Astrocyte (in vitro differentiated cells and primary cell): ENCODE results near the gene RAD51B.

ENCODE experiments used
- EZH2 ChIP-seq: IDR thresholded peaks from 2 replicates; pipeline ENCODE4 v1.6.1; 2012; ENCODE audit warnings: mild to moderate bottlenecking, low read length, inconsistent platforms; ENCODE audit not compliant: insufficient read depth
- TF ChIP-seq, protein P1 (sequence below): IDR thresholded peaks from 2 replicates; pipeline ENCODE4 v1.5.1; 2011; ENCODE audit warnings: low read depth, mild to moderate bottlenecking, inconsistent platforms, low read length, moderate library complexity; ENCODE audit not compliant: insufficient read depth

DNA sequence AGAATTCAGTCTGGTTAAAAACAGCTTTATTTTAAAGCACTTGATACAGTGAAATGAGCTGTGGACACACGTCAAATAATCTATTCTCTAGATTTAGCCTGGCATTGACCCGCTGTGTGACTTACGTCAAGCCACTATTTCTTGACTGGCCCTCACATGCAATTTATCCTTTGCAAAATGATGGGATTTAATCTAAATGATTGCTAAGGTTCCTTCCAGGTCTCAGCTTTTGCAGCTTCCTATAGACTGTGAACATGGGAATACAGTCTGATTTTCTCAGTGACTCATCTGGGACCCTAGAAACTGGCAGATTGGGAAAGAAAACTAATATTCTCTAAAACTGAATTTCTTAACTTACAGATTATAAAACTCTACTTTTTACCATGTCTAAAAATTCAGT is 409.1 kb downstream of the RAD51B start:
- TF ChIP-seq, protein P1, sequence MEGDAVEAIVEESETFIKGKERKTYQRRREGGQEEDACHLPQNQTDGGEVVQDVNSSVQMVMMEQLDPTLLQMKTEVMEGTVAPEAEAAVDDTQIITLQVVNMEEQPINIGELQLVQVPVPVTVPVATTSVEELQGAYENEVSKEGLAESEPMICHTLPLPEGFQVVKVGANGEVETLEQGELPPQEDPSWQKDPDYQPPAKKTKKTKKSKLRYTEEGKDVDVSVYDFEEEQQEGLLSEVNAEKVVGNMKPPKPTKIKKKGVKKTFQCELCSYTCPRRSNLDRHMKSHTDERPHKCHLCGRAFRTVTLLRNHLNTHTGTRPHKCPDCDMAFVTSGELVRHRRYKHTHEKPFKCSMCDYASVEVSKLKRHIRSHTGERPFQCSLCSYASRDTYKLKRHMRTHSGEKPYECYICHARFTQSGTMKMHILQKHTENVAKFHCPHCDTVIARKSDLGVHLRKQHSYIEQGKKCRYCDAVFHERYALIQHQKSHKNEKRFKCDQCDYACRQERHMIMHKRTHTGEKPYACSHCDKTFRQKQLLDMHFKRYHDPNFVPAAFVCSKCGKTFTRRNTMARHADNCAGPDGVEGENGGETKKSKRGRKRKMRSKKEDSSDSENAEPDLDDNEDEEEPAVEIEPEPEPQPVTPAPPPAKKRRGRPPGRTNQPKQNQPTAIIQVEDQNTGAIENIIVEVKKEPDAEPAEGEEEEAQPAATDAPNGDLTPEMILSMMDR, result no peak
- no peak for TF ChIP-seq EZH2
